D721Med (cell line): Measurements from ENCODE around the gene FPR1.

Experiments used
- DNase-seq: peaks from one replicate; pipeline ENCODE4 v3.0.0; 2011; ENCODE audit warnings: low spot score; ENCODE audit not compliant: insufficient read length
- FAIRE-seq: peaks from 2 replicates; lab custom pipeline; 2011; peaks lifted over from hg19 to GRCh38; lab: Jason Lieb, UNC
- TF ChIP-seq, protein P1 (sequence below): IDR thresholded peaks from 2 replicates; pipeline ENCODE4 v1.5.1; 2012; ENCODE audit warnings: mild to moderate bottlenecking, control low read depth; ENCODE audit not compliant: insufficient read depth; ENCODE audit errors: missing control alignments

FPR1 gene

DNA sequence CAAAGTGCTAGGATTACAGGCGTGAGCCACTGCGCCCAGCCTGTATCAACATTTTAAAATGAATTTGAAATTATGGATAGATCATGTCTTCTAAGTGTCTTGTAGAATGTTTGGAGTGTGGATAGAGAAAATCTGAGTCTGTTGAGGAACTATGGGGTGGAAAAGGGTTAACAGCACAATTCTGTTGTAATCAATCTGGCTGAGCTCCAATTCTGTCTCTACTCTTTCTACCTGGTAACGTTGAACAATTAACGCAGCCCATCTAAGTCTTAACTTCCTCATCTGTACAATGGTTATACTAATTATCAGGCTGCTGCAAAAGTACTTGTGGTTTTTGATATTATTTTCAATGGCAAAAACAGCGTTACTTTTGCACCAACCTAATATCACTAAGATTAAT, 13.4 kb upstream of the FPR1 start:
- TF ChIP-seq, protein P1, sequence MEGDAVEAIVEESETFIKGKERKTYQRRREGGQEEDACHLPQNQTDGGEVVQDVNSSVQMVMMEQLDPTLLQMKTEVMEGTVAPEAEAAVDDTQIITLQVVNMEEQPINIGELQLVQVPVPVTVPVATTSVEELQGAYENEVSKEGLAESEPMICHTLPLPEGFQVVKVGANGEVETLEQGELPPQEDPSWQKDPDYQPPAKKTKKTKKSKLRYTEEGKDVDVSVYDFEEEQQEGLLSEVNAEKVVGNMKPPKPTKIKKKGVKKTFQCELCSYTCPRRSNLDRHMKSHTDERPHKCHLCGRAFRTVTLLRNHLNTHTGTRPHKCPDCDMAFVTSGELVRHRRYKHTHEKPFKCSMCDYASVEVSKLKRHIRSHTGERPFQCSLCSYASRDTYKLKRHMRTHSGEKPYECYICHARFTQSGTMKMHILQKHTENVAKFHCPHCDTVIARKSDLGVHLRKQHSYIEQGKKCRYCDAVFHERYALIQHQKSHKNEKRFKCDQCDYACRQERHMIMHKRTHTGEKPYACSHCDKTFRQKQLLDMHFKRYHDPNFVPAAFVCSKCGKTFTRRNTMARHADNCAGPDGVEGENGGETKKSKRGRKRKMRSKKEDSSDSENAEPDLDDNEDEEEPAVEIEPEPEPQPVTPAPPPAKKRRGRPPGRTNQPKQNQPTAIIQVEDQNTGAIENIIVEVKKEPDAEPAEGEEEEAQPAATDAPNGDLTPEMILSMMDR = no peak
- FAIRE-seq = no peak
- no peak for DNase-seq

DNA sequence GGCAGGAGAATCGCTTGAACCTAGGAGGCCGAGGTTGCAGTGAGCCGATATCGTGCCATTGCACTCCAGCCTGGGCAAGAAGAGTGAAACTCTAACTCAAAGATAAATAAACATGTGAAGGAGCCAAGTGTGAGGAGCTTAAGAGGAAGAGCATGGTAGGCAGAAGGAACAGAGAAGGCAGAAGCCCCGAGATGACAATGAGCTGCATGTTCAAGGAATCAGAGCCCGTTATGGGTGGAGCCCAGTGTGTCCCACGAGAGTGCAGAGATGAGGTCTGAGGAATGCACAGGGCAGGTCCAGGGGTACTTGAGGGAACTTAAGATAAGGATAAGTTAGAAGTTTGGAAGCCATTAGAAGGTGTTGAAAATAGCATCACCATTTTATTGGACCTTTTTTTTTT, 10.0 kb upstream of the FPR1 start:
- DNase-seq (no peak), FAIRE-seq (no peak)

DNA sequence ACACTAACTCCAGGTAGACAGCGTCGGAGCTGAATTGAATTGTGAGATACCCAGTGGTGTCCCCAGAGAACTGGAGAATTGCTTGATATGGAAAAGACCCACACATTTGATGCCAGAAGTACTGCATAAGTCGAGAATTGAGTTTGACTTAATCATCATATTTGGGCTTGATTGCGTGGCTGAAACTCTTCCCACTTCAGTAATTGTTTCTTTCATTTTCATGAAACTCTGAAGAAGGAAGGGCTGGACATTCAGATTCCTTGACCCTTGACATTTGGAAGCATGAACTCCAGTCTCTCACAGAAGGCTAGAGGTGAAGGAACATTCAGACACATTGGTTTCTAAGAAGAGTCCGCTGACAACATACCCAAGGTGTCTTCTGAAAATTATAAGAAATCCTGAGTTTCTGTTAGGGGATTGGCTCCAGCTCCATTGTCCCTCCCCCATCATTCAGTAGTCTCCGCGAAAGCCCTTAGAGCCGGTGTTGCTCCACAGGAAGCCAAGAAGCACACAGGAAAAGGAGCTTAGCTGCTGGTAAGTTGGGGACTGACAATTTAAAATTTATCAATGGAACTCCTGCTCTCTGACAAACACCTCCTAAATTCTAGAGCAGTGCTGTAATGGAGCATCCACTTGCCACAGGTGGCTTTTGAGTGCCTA, 9.1 kb upstream of the FPR1 start, which contains the start of gene FPR2:
TSS of gene FPR2 (plus strand) at position 484 of the 660 bp plus-strand sequence. CDS start 7,479 bp downstream, outside the sequence.
- TF ChIP-seq, protein P1 = no peak
- DNase-seq (no peak), FAIRE-seq (no peak)

More for the DNA sequence above, 10.0 kb upstream of the FPR1 start:
- TF ChIP-seq, protein P1 = no peak

DNA sequence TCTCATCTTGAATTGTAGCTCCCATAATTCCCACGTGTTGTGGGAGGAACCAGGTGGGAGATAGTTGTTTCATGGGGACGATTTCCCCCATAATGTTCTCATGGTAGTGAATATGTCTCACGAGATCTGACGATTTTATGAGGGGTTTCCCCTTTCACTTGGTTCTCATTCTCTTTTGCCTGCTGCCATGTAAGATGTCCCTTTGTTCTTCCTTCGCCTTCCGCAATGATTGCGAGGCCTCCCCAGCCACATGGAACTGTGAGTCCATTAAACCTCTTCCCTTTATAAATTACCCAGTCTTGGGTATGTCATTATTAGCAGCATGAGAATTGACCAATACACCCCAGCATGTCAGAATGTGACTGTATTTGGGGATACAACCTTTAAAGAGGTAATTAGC, 3.9 kb upstream of the FPR1 start:
- DNase-seq (no peak), FAIRE-seq (no peak)
- TF ChIP-seq, protein P1 = no peak

DNA sequence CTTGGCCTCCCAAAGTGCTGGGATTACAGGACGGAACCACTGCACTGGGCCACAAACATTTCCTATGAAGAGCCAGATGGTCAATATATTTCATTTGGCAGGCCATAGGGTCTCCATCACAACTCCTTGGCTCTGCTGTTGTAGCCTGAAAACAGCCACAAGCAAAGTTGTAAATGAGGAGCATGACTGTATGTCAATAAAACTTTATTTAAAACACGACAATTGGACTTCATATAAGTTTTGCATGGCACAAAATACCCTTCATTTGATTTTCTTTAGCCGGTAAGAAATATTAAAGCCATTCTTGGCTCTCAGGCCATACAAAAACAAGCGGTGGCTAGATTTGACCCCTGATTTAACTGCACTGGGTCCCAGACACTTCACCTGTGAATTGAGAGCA, 3.1 kb upstream of the FPR1 start:
- DNase-seq (no peak), FAIRE-seq (no peak)
- TF ChIP-seq, protein P1 = no peak

DNA sequence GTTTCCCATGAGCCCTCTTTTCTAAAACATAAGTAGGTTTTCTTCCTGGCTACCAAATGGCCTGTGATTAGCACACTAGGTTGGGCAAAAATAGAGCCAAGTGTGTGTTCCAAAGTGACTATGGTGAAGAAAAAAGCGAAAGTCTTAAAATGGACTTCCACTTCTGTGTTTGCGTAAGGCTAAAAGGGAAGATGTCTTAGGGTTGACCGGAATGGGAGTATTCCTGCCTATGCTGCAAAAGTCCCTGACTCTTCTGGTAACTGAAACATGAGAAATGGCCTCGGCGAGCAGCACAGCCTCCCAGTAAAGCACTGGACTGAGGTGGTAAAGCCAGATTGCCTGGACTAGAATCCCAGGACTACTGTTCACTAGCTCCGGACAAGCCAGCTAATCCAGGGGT, 2.4 kb upstream of the FPR1 start:
- no peak for FAIRE-seq
- no peak for DNase-seq
- TF ChIP-seq, protein P1 = no peak

DNA sequence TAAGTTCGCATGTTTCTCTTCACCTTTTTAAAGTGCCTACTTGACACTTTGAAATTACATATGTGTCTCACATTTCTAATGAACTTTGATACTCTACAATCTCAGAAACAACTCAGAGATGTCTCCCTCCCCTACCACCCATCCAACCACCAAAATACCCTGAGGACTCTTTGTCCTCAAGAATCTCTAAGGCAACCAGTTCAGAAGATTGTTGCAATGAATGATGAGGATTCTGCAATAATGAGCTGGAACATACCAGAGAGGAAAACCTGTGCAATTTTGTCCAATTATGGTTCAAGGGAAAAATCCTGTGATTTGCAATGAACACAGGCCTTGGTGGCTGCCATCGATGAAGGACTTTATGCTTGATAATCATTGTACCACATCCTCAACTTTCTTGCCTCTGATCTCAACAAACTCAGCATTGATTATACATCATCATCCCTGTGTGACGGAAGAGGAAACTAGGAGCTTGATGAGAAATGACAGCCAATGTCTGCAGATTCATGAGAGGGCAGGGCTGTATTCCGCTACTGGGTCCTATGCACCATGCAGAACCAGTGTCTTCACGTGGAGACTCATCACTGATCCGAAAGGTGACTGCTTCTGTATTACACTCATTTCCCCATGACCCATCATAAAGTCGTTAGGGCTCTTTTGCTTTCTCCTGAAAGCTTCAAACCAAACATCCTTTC, 1.1 kb downstream of the FPR1 start:
- FAIRE-seq (no peak), DNase-seq (no peak)
- TF ChIP-seq, protein P1 = no peak
